CD4-positive, alpha-beta T cell (primary cell): ENCODE measurements around the gene SECISBP2. TPM values are rescaled to one million over a fixed set of nuclear protein-coding genes. Genes with fewer than 3 reads are reported as not detected.

ENCODE experiments used
- ATAC-seq: fragments of 200-7000 bp; cut with Tn5 transposase; one replicate; pipeline ENCODE4 v1.10.0; 2022; ENCODE audit warnings: mild to moderate bottlenecking; ENCODE audit not compliant: poor library complexity
- CTCF ChIA-PET: fragments of 350-600 bp; sonication (Branson Sonifier 250); formaldehyde crosslinking; loops from one replicate; lab custom pipeline; 2021; ENCODE audit warnings: antibody characterized with exemption, inconsistent platforms; lab: Charles Lee
- POLR2A ChIA-PET: fragments of 350-600 bp; sonication (Branson Sonifier 250); formaldehyde crosslinking; loops from one replicate; lab custom pipeline; 2021; ENCODE audit warnings: antibody characterized with exemption, inconsistent platforms; lab: Charles Lee
- DNase-seq, 14 experiments: peaks; one replicate each; pipeline ENCODE4 v3.0.0-alpha.2; 2013 to 2020; ENCODE audit warnings: mixed read lengths in 2 of 14
- H3K27ac ChIP-seq, 2 donors: one replicate each; pipeline versions ENCODE4 v1.5.1 to v1.7.0; 2013; ENCODE audit warnings: low read length in 2 of 2, low read depth in 1 of 2, mild to moderate bottlenecking in 1 of 2
- H3K27me3 ChIP-seq, 2 experiments: 1 replicate in 1 of 2; 2 replicates in 1 of 2; pipeline versions ENCODE4 v1.6.1 to v1.7.0; 2013; ENCODE audit warnings: low read length in 2 of 2, control low read depth in 1 of 2, mild to moderate bottlenecking in 1 of 2, moderate library complexity in 1 of 2; ENCODE audit not compliant: insufficient read depth in 2 of 2, control insufficient read depth in 1 of 2
- H3K36me3 ChIP-seq: one replicate; pipeline ENCODE4 v1.6.1; 2013; ENCODE audit warnings: low read length, control low read depth; ENCODE audit not compliant: insufficient read depth
- H3K4me1 ChIP-seq: one replicate; pipeline ENCODE4 v1.6.1; 2013; ENCODE audit warnings: low read length, control low read depth; ENCODE audit not compliant: insufficient read depth
- H3K4me3 ChIP-seq: one replicate; pipeline ENCODE4 v1.5.1; 2013; ENCODE audit warnings: mild to moderate bottlenecking, low read length, moderate library complexity
- H3K9me3 ChIP-seq, 2 experiments: 1 replicate in 1 of 2; 2 replicates in 1 of 2; pipeline versions ENCODE4 v1.6.1 to v1.7.0; 2013; ENCODE audit warnings: low read length in 2 of 2, mild to moderate bottlenecking in 2 of 2, control low read depth in 1 of 2, moderate library complexity in 1 of 2; ENCODE audit not compliant: control insufficient read depth in 1 of 2, insufficient read depth in 1 of 2
- H3K27ac Mint-ChIP-seq: one replicate; pipeline ENCODE4 v1.8.0; 2020; ENCODE audit warnings: mixed read lengths
- H3K27me3 Mint-ChIP-seq: one replicate; pipeline ENCODE4 v1.8.0; 2021; ENCODE audit warnings: mixed read lengths
- H3K36me3 Mint-ChIP-seq: one replicate; pipeline ENCODE4 v1.8.0; 2021; ENCODE audit warnings: low read depth, mixed read lengths
- H3K4me1 Mint-ChIP-seq: one replicate; pipeline ENCODE4 v1.8.0; 2021; ENCODE audit warnings: low read depth, mixed read lengths
- H3K4me3 Mint-ChIP-seq: one replicate; pipeline ENCODE4 v1.8.0; 2020; ENCODE audit warnings: mild to moderate bottlenecking, mixed read lengths
- H3K9me3 Mint-ChIP-seq: one replicate; pipeline ENCODE4 v1.8.0; 2020; ENCODE audit warnings: mixed read lengths
- intact Hi-C, 2 experiments: fragments of 100-400 bp; cut with DNase I in 1 of 2; cut with micrococcal nuclease in 1 of 2; formaldehyde crosslinking; loops; one replicate each; pipeline versions ENCODE4 v1.15.1 to v1.9.0; 2023 to 2025; cut with DNase I, micrococcal nuclease
- total RNA-seq, 174 experiments: library from RNA in 2 of 174; stranded (reverse) in 2 of 174; gene quantifications; one replicate each; pipeline ENCODE4 v1.2.3 and lab custom pipeline; 2021 to 2026
- TF ChIP-seq, protein P1 (sequence below): fragments of 200-600 bp; IDR thresholded peaks from one replicate; pipeline ENCODE4 v1.8.0; 2022; ENCODE audit warnings: antibody characterized with exemption, mild to moderate bottlenecking

Gene SECISBP2
- total RNA-seq, 2 experiments from 2014 or later, result 109 to 112 TPM

DNA sequence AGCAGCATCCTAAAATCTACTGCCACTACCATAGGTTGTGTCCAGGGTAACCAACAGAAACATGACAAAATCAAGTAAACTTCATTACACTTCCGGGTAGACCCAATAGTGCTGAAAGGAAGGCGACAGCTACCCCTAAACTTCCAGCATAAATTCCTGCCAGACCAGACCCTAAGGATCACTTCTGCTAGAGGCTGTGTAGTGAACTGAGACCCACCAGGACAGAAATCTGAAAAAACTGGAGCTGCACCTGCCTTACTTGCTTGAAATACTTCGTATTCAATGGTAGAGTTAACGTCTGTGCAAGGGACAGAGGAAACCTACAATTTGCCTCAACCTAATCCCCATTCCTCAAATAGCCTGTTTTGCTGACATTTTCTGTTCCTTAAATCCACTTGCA is 1.0 kb upstream of the SECISBP2 start:
- Mint-ChIP-seq H3K36me3 (peaks cover 47% of the 10 kb centered on the region), H3K4me3 (peak overlapping the region; percentile 88), H3K4me1 (peaks cover 76% of the 10 kb centered on the region), H3K27ac (peak overlapping the region; percentile 94), H3K27me3 (no peaks in the 10 kb centered on the region), H3K9me3 (no peaks in the 10 kb centered on the region)
- intact Hi-C loops, result loop anchor here (5.0 to 10.0 kb wide), 4 partner anchors 110 to 930 kb away; partner anchors contain the start of gene SPIN1 (in 1 of the 2)
- H3K9me3 ChIP-seq, result no peaks in the 10 kb centered on the region
- no peaks in the 10 kb centered on the region for H3K27me3 ChIP-seq
- peaks cover 8% of the 10 kb centered on the region for H3K36me3 ChIP-seq
- DNase-seq (no peak), ATAC-seq (no peak)
- H3K27ac ChIP-seq, result peak overlapping the region; percentile 97 to 99
- ChIA-PET POLR2A (no interaction called here), CTCF (no interaction called here)
- H3K4me3 ChIP-seq, result no peak overlapping the region
- TF ChIP-seq, protein P1, sequence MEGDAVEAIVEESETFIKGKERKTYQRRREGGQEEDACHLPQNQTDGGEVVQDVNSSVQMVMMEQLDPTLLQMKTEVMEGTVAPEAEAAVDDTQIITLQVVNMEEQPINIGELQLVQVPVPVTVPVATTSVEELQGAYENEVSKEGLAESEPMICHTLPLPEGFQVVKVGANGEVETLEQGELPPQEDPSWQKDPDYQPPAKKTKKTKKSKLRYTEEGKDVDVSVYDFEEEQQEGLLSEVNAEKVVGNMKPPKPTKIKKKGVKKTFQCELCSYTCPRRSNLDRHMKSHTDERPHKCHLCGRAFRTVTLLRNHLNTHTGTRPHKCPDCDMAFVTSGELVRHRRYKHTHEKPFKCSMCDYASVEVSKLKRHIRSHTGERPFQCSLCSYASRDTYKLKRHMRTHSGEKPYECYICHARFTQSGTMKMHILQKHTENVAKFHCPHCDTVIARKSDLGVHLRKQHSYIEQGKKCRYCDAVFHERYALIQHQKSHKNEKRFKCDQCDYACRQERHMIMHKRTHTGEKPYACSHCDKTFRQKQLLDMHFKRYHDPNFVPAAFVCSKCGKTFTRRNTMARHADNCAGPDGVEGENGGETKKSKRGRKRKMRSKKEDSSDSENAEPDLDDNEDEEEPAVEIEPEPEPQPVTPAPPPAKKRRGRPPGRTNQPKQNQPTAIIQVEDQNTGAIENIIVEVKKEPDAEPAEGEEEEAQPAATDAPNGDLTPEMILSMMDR, result no peak
- peaks cover 19% of the 10 kb centered on the region for H3K4me1 ChIP-seq

GRCh38 chr9:89319015-89319905 is 960 bp downstream of the SECISBP2 start:
- peak; percentile 14 for ATAC-seq
- peak overlapping the region; percentile 69 for H3K4me3 ChIP-seq
- TF ChIP-seq, protein P1, result peak; percentile 77
- H3K27me3 Mint-ChIP-seq, result no peaks in the 10 kb centered on the region
- H3K27me3 ChIP-seq, result no peaks in the 10 kb centered on the region
- ChIA-PET POLR2A (interaction anchor here (0.7 to 1.5 kb wide), 8 partner anchors 9 to 200 kb away, joined by 3 to 12 read pairs (median 4); partner anchors contain the start of gene CKS2), CTCF (interaction anchor here (0.6 to 1.0 kb wide), 5 partner anchors 9 to 203 kb away, joined by 3 to 7 read pairs (median 4); partner anchors contain the start of gene CKS2)
- peaks cover 78% of the 10 kb centered on the region for H3K4me1 Mint-ChIP-seq
- peaks cover 28% of the 10 kb centered on the region for H3K4me1 ChIP-seq
- H3K36me3 Mint-ChIP-seq, result peaks cover 67% of the 10 kb centered on the region
- H3K36me3 ChIP-seq, result peaks cover 12% of the 10 kb centered on the region
- H3K27ac ChIP-seq, result peak overlapping the region; percentile 97 to 99
- H3K9me3 Mint-ChIP-seq, result no peaks in the 10 kb centered on the region
- DNase-seq, result no peak
- H3K9me3 ChIP-seq, result no peaks in the 10 kb centered on the region
- peak overlapping the region; percentile 88 for H3K4me3 Mint-ChIP-seq
- intact Hi-C loops, result loop anchor here (1.0 to 10.0 kb wide), 6 partner anchors 108 to 932 kb away; partner anchors contain the start of gene SPIN1 (in 1 of the 2)
- H3K27ac Mint-ChIP-seq, result peak overlapping the region; percentile 94

GRCh38 chr9:89323390-89323789 is 5.1 kb downstream of the SECISBP2 start:
- DNase-seq, result no peak
- Mint-ChIP-seq H3K27ac (peak overlapping the region; percentile 67), H3K4me3 (peak overlapping the region; percentile 13), H3K27me3 (no peaks in the 10 kb centered on the region), H3K9me3 (no peaks in the 10 kb centered on the region), H3K36me3 (peaks cover 91% of the 10 kb centered on the region), H3K4me1 (peaks cover 69% of the 10 kb centered on the region)
- peaks cover 24% of the 10 kb centered on the region for H3K4me1 ChIP-seq
- TF ChIP-seq, protein P1, result no peak
- POLR2A ChIA-PET, result interaction anchor here (0.8 kb wide), 1 partner anchor 13 kb away, joined by 3 read pairs; no protein-coding TSS in a partner anchor
- intact Hi-C loops, result loop anchor here in 1 of 2 experiments (5.0 kb wide), 1 partner anchor 79 kb away; no protein-coding TSS in a partner anchor
- ATAC-seq, result no peak
- CTCF ChIA-PET, result no interaction called here
- H3K36me3 ChIP-seq, result peaks cover 45% of the 10 kb centered on the region
- H3K4me3 ChIP-seq, result no peak overlapping the region
- no peaks in the 10 kb centered on the region for H3K9me3 ChIP-seq
- no peaks in the 10 kb centered on the region for H3K27me3 ChIP-seq
- no peak overlapping the region for H3K27ac ChIP-seq
